Breast epithelium (tissue), 4 donors: ENCODE data around the gene KCNJ1. TPM values are rescaled to one million over a fixed set of nuclear protein-coding genes. Genes with fewer than 3 reads are reported as not detected.

Experiments
- DNase-seq, 2 donors: peaks; one replicate each; pipeline ENCODE4 v3.0.0-alpha.2; 2019; ENCODE audit warnings: low spot score in 2 of 2
- H3K27ac ChIP-seq, 2 donors: fragments of 200-600 bp; sonication (generic) in 1 of 2; one replicate each; pipeline ENCODE4 v1.5.1; 2016 to 2019; ENCODE audit warnings: mild to moderate bottlenecking in 1 of 2
- H3K27me3 ChIP-seq, 2 donors: fragments of 200-600 bp; sonication (generic) in 1 of 2; one replicate each; pipeline versions ENCODE4 v1.5.1 to v1.6.0; 2017 to 2019; ENCODE audit warnings: control low read depth in 1 of 2, mild to moderate bottlenecking in 1 of 2
- H3K36me3 ChIP-seq: fragments of 200-600 bp; one replicate; pipeline ENCODE4 v1.5.1; 2019
- H3K4me1 ChIP-seq, 2 donors: fragments of 200-600 bp; sonication (generic); one replicate each; pipeline ENCODE4 v1.5.1; 2016 to 2019; ENCODE audit warnings: control low read depth in 1 of 2
- H3K4me3 ChIP-seq, 3 donors: fragments of 200-600 bp; sonication (generic); 1 replicate in 2 of 3; 2 replicates in 1 of 3; pipeline ENCODE4 v1.5.1; 2016 to 2019; ENCODE audit warnings: mild to moderate bottlenecking in 3 of 3, moderate library complexity in 2 of 3
- H3K9me3 ChIP-seq, 2 donors: fragments of 200-600 bp; sonication (generic) in 1 of 2; one replicate each; pipeline ENCODE4 v1.5.1; 2016 to 2019; ENCODE audit warnings: control low read depth in 1 of 2
- POLR2A ChIP-seq: fragments of 450-650 bp; IDR thresholded peaks from one replicate; pipeline ENCODE4 v1.6.1; 2016; ENCODE audit warnings: antibody characterized with exemption, mild to moderate bottlenecking, moderate library complexity
- POLR2AphosphoS5 ChIP-seq, 3 donors: sonication (generic); formaldehyde crosslinking; IDR thresholded peaks; one replicate each; pipeline ENCODE4 v1.6.1; 2017; ENCODE audit warnings: antibody characterized with exemption in 3 of 3
- intact Hi-C: fragments of 100-400 bp; cut with DNase I; formaldehyde crosslinking; loops from one replicate; pipeline ENCODE4 v1.15.1; 2023; ENCODE audit warnings: low total_unique reads
- total RNA-seq, 3 donors: library from RNA; depleted of rRNA; stranded (reverse); fragments of >200 nt; gene quantifications; one replicate each; pipeline ENCODE4 v1.1.0, GENCODE V29; 2016
- TF ChIP-seq, protein P1 (sequence below), 3 donors: fragments of 450-650 bp; IDR thresholded peaks; one replicate each; pipeline ENCODE4 v1.5.1; 2016 to 2017; ENCODE audit warnings: antibody characterized with exemption in 3 of 3, mild to moderate bottlenecking in 3 of 3, moderate library complexity in 3 of 3

The KCNJ1 gene
- total RNA-seq, 3 donors from 2014 or later: 0.16 TPM; not detected in 2

DNA sequence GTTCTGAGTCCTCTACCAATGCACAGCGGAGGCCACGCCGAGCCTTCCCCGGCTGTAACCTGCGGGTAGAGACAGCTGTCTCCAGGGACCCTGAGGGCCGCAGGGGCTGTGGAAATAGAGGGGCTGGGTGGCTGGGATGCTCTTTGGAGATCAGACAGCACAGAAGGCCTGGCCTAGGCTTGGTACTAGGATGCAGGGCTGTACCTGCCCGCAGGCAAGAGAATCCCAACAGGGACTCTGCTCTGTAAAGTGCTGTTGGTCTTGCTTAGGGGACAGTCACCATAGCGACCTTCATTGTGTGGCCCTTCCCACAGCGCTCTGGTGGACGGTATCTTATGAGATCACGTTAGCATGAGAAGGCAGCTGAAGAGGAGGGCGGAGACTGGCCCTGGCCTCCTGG, 12.7 kb upstream of the KCNJ1 start:
- Histone ChIP-seq H3K9me3 (no peaks in the 10 kb centered on the region), H3K4me1 (no peaks in the 10 kb centered on the region), H3K27ac (no peak overlapping the region), H3K27me3 (peaks cover 0 to 3% of the 10 kb centered on the region in 2 donors), H3K36me3 (no peaks in the 10 kb centered on the region), H3K4me3 (no peak overlapping the region)
- no peak for DNase-seq
- TF ChIP-seq POLR2AphosphoS5 (IDR thresholded peaks at IDR 0.05): no peak
- no peak for TF ChIP-seq POLR2A
- TF ChIP-seq, protein P1, sequence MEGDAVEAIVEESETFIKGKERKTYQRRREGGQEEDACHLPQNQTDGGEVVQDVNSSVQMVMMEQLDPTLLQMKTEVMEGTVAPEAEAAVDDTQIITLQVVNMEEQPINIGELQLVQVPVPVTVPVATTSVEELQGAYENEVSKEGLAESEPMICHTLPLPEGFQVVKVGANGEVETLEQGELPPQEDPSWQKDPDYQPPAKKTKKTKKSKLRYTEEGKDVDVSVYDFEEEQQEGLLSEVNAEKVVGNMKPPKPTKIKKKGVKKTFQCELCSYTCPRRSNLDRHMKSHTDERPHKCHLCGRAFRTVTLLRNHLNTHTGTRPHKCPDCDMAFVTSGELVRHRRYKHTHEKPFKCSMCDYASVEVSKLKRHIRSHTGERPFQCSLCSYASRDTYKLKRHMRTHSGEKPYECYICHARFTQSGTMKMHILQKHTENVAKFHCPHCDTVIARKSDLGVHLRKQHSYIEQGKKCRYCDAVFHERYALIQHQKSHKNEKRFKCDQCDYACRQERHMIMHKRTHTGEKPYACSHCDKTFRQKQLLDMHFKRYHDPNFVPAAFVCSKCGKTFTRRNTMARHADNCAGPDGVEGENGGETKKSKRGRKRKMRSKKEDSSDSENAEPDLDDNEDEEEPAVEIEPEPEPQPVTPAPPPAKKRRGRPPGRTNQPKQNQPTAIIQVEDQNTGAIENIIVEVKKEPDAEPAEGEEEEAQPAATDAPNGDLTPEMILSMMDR (IDR thresholded peaks at IDR 0.05): no peak
- intact Hi-C loops: loop anchor here (5.0 kb wide), 2 partner anchors 67 to 1132 kb away; no protein-coding TSS in a partner anchor

DNA sequence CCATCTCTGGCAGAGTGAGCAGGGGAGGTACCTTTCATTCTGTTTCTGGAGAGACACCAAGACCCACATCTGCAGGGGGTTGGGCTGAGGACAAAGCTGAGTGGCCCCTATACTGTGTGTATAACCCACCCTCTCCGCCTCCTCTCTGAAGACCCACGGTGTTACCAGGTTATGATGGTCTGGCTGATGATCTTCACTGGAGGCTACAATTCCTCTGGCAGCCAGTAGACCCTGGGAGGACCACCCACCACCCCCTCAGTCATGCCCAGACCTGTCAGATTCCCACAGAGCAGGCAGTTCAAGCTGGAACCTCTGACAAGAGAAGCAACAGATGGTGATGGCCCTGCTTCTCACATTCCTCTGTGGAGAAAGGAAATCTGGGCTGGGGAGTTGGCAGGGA, 11.4 kb upstream of the KCNJ1 start:
- Histone ChIP-seq H3K4me1 (no peaks in the 10 kb centered on the region), H3K27ac (no peak overlapping the region), H3K36me3 (no peaks in the 10 kb centered on the region), H3K4me3 (no peak overlapping the region), H3K27me3 (peaks cover 0 to 3% of the 10 kb centered on the region in 2 donors), H3K9me3 (no peaks in the 10 kb centered on the region)
- no peak for DNase-seq
- TF ChIP-seq, protein P1 (IDR thresholded peaks at IDR 0.05): no peak
- TF ChIP-seq POLR2AphosphoS5 (IDR thresholded peaks at IDR 0.05): no peak
- no peak for TF ChIP-seq POLR2A
- intact Hi-C loops: no loop called here

DNA sequence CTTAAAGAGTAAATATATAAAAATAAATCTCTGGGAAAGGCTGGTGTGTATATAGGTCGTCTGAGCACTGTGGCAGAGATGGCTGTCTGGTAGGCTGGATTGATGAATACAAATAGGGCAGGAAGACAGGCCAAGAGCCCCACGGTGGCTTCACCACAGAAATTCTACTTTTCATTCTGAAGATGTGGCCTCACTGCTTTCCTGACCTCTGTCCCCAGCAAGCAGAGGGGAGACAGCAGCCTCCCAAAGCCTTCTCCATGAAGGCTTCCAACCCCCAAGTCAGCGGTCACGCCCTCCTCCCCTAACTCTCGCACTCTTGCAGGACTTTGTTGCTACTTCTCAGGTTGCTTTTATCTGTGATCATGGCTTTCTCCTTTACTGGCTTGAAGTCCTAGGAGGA, 10.6 kb upstream of the KCNJ1 start:
- H3K27ac ChIP-seq: no peak overlapping the region
- H3K9me3 ChIP-seq: no peaks in the 10 kb centered on the region
- H3K4me1 ChIP-seq: no peaks in the 10 kb centered on the region
- intact Hi-C loops: no loop called here
- no peak overlapping the region for H3K4me3 ChIP-seq
- TF ChIP-seq POLR2A (no peak), POLR2AphosphoS5 (IDR thresholded peaks at IDR 0.05) (no peak)
- TF ChIP-seq, protein P1 (IDR thresholded peaks at IDR 0.05): no peak
- no peaks in the 10 kb centered on the region for H3K36me3 ChIP-seq
- DNase-seq: no peak
- peaks cover 0 to 3% of the 10 kb centered on the region in 2 donors for H3K27me3 ChIP-seq

DNA sequence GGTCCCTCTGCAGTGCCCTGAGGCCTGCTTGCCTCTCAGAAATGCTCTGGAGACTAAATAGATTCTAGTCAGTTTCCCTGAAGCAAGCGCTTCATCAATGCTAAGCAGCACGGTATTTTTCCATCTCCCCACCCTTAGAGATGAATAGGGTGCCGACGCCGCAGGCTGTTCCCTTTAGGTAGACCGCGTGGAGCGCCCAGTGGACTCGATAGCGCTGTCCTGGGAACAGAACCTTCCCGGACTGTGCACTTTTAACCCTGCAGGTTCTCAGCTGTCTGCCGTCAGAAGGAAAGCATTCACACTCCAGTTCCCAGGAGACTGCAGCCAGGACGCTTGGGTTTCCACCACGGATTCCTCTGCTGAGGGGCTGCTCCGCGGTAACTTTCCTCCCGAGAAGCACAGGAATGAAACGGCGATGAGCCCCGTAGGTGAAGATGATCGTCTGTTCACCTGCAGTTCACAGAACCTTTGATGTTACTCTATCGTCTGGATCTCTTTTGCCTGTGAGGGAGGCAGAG, 9.1 kb upstream of the KCNJ1 start:
- intact Hi-C loops: no loop called here
- TF ChIP-seq POLR2A: no peak
- no peak for TF ChIP-seq POLR2AphosphoS5 (IDR thresholded peaks at IDR 0.05)
- Histone ChIP-seq H3K4me3 (no peak overlapping the region), H3K27me3 (peaks cover 0 to 3% of the 10 kb centered on the region in 2 donors), H3K9me3 (no peaks in the 10 kb centered on the region), H3K4me1 (no peaks in the 10 kb centered on the region), H3K36me3 (no peaks in the 10 kb centered on the region), H3K27ac (no peak overlapping the region)
- no peak for DNase-seq

DNA sequence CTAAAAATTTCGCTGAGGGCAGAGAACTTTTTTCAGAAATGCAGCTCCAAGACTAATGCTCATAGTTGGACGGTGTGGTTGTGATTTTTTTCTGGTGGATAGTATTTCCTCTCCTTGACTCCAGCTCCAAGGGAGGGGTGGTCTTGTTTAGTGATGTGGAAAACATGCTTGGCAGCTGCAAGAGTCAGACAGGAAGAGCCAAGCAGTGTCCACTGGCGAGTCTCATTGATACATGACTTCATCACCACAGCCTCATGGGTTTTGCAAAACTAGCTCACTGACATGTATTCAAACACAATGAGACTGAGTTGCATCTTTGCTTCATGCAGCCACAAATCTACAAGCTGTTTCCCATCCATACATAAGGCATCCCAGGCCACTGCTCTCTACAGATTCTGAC, 7.3 kb upstream of the KCNJ1 start:
- H3K36me3 ChIP-seq: no peaks in the 10 kb centered on the region
- intact Hi-C loops: no loop called here
- no peak overlapping the region for H3K4me3 ChIP-seq
- TF ChIP-seq, protein P1 (IDR thresholded peaks at IDR 0.05): no peak
- no peak for TF ChIP-seq POLR2AphosphoS5 (IDR thresholded peaks at IDR 0.05)
- no peak for TF ChIP-seq POLR2A
- H3K27me3 ChIP-seq: peaks cover 0 to 3% of the 10 kb centered on the region in 2 donors
- no peak for DNase-seq
- H3K9me3 ChIP-seq: no peaks in the 10 kb centered on the region
- no peaks in the 10 kb centered on the region for H3K4me1 ChIP-seq
- no peak overlapping the region for H3K27ac ChIP-seq
